ENCODE data around the gene CX3CR1.

CX3CR1 gene

GRCh38 chr3:39275963-39276593, 3.8 kb downstream of the CX3CR1 start:
- no peaks in the 10 kb centered on the region for H3K4me1 ChIP-seq
- H3K4me2 ChIP-seq (ENCODE audit: low read length) = no peak overlapping the region
- H3K9ac ChIP-seq = no peak overlapping the region
- H3K79me2 ChIP-seq = no peaks in the 10 kb centered on the region
- no peak overlapping the region for H3K4me3 ChIP-seq (ENCODE audit: low read depth, low read length)
- H2AFZ ChIP-seq = no peak overlapping the region
- no peak for TF ChIP-seq CTCF (IDR thresholded peaks at IDR 0.05)
- H3K27me3 ChIP-seq (ENCODE audit: control insufficient read depth, insufficient read depth, low read length) = no peaks in the 10 kb centered on the region
- no peak overlapping the region for H3K27ac ChIP-seq
- H3K9me3 ChIP-seq (ENCODE audit: control insufficient read depth, low read length) = no peaks in the 10 kb centered on the region
- no peaks in the 10 kb centered on the region for H3K36me3 ChIP-seq (ENCODE audit: control insufficient read depth, insufficient read depth, low read length)

- H3K9me3 ChIP-seq (ENCODE audit: control insufficient read depth, low read length) = no peaks in the 10 kb centered on the region
- no peaks in the 10 kb centered on the region for H3K79me2 ChIP-seq
- H3K27me3 ChIP-seq (ENCODE audit: control insufficient read depth, insufficient read depth, low read length) = no peaks in the 10 kb centered on the region
- no peak overlapping the region for H3K27ac ChIP-seq
- H3K4me3 ChIP-seq (ENCODE audit: low read depth, low read length) = no peak overlapping the region
- no peak overlapping the region for H2AFZ ChIP-seq
- H3K4me1 ChIP-seq = no peaks in the 10 kb centered on the region
- no peak for TF ChIP-seq CTCF (IDR thresholded peaks at IDR 0.05)
- H3K9ac ChIP-seq = no peak overlapping the region
- H3K36me3 ChIP-seq (ENCODE audit: control insufficient read depth, insufficient read depth, low read length) = no peaks in the 10 kb centered on the region
- no peak overlapping the region for H3K4me2 ChIP-seq (ENCODE audit: low read length)
These were observed 4.8 kb downstream of the CX3CR1 start for GRCh38 chr3:39275052-39275451.

GRCh38 chr3:39273119-39273518, 6.7 kb downstream of the CX3CR1 start:
- Histone ChIP-seq H3K4me2 (ENCODE audit: low read length) (no peak overlapping the region), H3K4me1 (no peaks in the 10 kb centered on the region), H3K4me3 (ENCODE audit: low read depth, low read length) (no peak overlapping the region), H3K27ac (no peak overlapping the region), H3K9me3 (ENCODE audit: control insufficient read depth, low read length) (no peaks in the 10 kb centered on the region), H3K36me3 (ENCODE audit: control insufficient read depth, insufficient read depth, low read length) (no peaks in the 10 kb centered on the region), H3K9ac (no peak overlapping the region), H3K27me3 (ENCODE audit: control insufficient read depth, insufficient read depth, low read length) (no peaks in the 10 kb centered on the region), H2AFZ (no peak overlapping the region), H3K79me2 (no peaks in the 10 kb centered on the region)
- no peak for TF ChIP-seq CTCF (IDR thresholded peaks at IDR 0.05)

- Histone ChIP-seq H3K79me2 (no peaks in the 10 kb centered on the region), H3K27ac (no peak overlapping the region), H2AFZ (no peak overlapping the region), H3K4me3 (ENCODE audit: low read depth, low read length) (no peak overlapping the region), H3K9me3 (ENCODE audit: control insufficient read depth, low read length) (no peaks in the 10 kb centered on the region), H3K4me1 (no peaks in the 10 kb centered on the region), H3K9ac (no peak overlapping the region), H3K4me2 (ENCODE audit: low read length) (no peak overlapping the region), H3K36me3 (ENCODE audit: control insufficient read depth, insufficient read depth, low read length) (no peaks in the 10 kb centered on the region), H3K27me3 (ENCODE audit: control insufficient read depth, insufficient read depth, low read length) (no peaks in the 10 kb centered on the region)
- TF ChIP-seq CTCF (IDR thresholded peaks at IDR 0.05) = no peak
These were observed 7.6 kb downstream of the CX3CR1 start for GRCh38 chr3:39272191-39272590.

- H3K4me1 ChIP-seq = no peaks in the 10 kb centered on the region
These were observed 8.4 kb downstream of the CX3CR1 start for GRCh38 chr3:39271363-39271914.

More at GRCh38 chr3:39271363-39271914, 8.4 kb downstream of the CX3CR1 start:
- H2AFZ ChIP-seq = no peak overlapping the region
- no peaks in the 10 kb centered on the region for H3K36me3 ChIP-seq (ENCODE audit: control insufficient read depth, insufficient read depth, low read length)
- H3K27ac ChIP-seq = no peak overlapping the region
- H3K79me2 ChIP-seq = no peaks in the 10 kb centered on the region
- H3K27me3 ChIP-seq (ENCODE audit: control insufficient read depth, insufficient read depth, low read length) = no peaks in the 10 kb centered on the region
- no peaks in the 10 kb centered on the region for H3K9me3 ChIP-seq (ENCODE audit: control insufficient read depth, low read length)
- no peak for TF ChIP-seq CTCF (IDR thresholded peaks at IDR 0.05)
- no peak overlapping the region for H3K4me3 ChIP-seq (ENCODE audit: low read depth, low read length)
- H3K4me2 ChIP-seq (ENCODE audit: low read length) = no peak overlapping the region
- H3K9ac ChIP-seq = no peak overlapping the region
